LNCaP clone FGC (cell line): ENCODE measurements around the gene NDUFB10.

Experiments used
- DNase-seq: peaks from one replicate; pipeline ENCODE4 v3.0.0-alpha.2; 2011; ENCODE audit warnings: low read depth
- H3K4me3 ChIP-seq: 2 replicates; pipeline ENCODE4 v1.5.1; 2011; ENCODE audit warnings: mild to moderate bottlenecking, low read depth, low read length, control low read depth
- TF ChIP-seq, protein P1 (sequence below): IDR thresholded peaks from 2 replicates; pipeline ENCODE4 v1.5.1; 2012; ENCODE audit warnings: mild to moderate bottlenecking; ENCODE audit not compliant: control insufficient read depth, insufficient read depth; ENCODE audit errors: extremely low read depth

Gene NDUFB10

DNA sequence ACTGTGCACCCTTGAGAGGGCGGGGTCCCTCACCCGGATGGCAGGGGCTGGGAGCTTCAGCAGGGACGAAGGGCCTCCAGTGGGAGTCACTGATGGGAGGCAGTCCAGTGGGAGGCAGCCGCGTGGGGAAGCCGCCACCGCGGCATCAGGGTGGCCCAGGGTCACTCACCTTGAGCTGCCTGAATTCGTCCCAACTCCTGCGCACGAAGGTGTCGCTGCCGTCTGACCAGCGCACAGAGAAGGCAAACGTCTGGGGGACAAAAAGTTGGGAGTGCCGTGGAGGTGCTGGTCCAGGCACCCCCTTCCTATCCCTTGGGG lies 21.4 kb downstream of the NDUFB10 start:
- no peak for DNase-seq
- TF ChIP-seq, protein P1, sequence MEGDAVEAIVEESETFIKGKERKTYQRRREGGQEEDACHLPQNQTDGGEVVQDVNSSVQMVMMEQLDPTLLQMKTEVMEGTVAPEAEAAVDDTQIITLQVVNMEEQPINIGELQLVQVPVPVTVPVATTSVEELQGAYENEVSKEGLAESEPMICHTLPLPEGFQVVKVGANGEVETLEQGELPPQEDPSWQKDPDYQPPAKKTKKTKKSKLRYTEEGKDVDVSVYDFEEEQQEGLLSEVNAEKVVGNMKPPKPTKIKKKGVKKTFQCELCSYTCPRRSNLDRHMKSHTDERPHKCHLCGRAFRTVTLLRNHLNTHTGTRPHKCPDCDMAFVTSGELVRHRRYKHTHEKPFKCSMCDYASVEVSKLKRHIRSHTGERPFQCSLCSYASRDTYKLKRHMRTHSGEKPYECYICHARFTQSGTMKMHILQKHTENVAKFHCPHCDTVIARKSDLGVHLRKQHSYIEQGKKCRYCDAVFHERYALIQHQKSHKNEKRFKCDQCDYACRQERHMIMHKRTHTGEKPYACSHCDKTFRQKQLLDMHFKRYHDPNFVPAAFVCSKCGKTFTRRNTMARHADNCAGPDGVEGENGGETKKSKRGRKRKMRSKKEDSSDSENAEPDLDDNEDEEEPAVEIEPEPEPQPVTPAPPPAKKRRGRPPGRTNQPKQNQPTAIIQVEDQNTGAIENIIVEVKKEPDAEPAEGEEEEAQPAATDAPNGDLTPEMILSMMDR, result no peak
- no peak overlapping the region for H3K4me3 ChIP-seq

DNA sequence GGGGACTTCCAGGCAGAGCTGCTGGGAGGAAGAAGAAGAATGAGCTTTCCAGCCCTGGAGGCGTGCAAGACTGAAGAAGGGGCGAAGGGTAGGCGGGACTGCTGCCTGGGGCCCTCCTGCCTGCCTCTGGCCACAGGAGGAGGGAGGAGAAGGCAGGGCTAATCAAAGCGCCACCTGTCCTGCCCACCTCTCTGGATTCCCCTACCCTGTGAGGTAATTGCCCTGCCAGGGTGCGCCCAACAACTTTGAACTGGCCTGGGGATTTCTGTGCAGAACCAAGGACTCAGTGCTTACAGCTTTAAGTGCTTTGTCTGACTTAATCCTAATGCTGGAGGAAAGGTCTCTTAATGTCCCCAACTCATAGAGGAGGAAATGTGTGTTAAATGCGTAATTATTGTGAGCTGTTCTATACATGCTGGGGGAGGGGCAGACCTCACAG lies 22.1 kb downstream of the NDUFB10 start, which contains the start of gene NOXO1:
Gene NOXO1, minus strand, starts transcription at position 72 of the 439 bp plus-strand sequence. CDS start 290 bp downstream, outside the sequence.
- no peak for DNase-seq
- TF ChIP-seq, protein P1, result no peak
- no peak within 1 kb of the TSS for H3K4me3 ChIP-seq

DNA sequence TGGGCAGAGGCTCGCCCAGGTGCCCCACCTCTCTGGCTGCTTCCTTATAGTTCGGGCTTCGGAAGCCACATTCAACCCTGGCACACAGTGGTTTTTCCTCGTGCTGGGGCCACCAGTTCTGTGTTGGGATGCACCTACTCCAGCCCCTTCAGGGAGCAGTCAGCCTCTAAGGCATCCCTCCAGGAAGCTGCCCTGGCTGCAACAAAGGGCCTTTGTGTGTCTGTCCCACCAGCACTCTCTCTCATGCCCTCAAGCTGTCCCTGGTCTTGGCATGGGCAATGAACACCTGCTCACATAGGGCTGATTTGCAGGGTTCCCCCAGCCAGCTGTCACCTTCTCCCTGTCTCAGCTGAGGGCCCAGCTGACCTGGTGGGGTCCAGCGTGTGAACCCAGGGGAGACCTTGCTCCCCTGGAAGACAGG lies 22.7 kb downstream of the NDUFB10 start:
- no peak for DNase-seq
- H3K4me3 ChIP-seq, result no peak overlapping the region
- TF ChIP-seq, protein P1, result no peak

DNA sequence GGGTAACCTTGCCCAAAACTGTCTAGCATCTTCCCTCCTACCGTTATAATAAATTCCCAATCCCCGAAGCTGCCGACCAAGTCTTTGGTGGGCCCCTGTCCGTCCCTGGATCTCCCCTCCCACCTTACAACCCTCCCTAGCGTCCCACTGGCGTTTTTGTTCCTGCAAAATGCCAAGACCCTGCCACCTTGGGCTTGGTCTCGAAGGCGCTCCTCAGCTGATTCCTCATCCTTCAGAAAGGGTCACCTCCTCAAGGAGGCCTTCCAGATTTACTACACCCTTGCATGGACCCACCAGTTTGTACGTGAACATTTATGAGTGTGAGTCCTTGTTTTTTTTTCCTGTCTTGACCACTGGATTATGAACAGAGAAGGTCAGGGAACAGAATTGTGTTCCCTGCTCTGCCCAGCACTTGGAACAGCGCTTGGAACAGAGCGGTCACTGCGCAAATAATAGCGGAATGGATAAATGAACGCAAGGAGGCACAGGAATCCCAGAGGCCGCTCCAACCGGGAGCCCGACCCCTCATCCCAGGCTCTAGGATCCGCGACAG lies 23.7 kb downstream of the NDUFB10 start:
- TF ChIP-seq, protein P1, result peak; percentile 31; the same call in 1 of the 2 replicates
- H3K4me3 ChIP-seq, result peak overlapping the region; percentile 54
- DNase-seq, result no peak

DNA sequence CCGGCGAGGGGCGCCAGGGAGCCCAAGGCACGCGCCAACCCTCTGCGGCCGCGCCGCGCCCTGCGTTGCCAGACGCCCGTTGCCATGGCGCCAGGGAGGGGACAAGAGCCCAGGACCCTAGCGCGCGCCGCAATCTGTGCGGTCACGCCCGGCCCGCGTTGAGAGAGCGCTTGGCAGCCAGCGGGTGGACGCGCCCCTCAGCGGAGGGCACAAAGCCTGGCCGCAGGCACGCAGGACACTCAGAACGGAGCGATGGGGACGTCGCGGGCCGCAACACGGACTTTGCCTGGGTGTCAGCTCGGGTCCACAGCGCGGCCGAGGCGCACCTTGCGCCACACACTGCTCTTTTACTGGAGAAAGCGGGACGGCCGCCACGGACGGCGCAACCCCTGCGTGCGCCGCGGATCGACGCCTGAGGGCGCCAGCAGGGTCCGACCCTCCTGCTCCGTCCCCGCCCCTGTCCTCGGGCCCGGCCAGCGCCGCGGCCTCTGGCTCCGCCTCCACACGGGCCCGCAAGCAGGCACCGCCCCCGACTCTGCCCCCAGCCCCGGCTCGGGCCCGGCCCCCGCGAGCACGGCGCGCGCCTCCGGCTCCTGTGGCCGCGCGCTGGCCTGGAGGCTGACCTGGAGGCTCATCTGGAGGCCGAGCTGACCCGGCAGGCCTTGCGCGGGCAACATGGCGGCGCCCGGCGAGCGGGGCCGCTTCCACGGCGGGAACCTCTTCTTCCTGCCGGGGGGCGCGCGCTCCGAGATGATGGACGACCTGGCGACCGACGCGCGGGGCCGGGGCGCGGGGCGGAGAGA lies 24.4 kb downstream of the NDUFB10 start, which contains the start of gene GFER:
Gene GFER, plus strand, starts transcription at position 650 of the 803 bp plus-strand sequence. Its CDS starts 26 bp downstream, at position 676.
- peak within 1 kb of the TSS; percentile 73 for H3K4me3 ChIP-seq
- TF ChIP-seq, protein P1, result peak; percentile 72
- peak; percentile 78 for DNase-seq

DNA sequence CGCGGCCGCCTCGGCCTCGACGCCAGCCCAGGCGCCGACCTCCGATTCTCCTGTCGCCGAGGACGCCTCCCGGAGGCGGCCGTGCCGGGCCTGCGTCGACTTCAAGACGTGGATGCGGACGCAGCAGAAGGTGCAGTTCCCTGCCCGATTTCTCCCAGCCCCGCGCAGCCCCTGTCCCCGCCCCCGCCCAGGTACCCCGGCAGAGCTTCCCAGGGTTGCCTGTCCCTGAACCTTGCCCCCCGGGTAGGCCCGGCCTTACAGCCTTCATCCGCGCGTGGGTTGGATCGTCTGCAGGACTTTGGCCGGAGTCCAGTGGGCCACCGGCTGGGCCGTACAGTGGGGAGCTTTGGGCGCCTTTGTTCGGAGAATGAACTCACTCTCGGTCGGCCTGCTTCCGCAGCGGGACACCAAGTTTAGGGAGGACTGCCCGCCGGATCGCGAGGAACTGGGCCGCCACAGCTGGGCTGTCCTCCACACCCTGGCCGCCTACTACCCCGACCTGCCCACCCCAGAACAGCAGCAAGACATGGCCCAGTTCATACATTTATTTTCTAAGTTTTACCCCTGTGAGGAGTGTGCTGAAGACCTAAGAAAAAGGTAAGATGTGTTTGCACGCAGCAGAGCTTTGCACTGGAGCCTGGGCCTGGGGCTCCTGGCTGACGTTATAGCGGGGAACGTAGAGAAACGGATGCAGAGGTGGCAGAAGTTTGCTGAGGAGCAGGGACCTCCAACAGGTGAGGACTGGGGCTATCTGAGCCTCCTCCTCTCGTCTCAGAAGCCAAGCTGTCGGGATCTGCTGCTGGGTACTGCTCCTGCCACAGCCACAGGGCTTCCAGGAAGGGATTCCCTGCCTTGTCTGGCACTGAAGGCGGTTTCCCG lies 25.2 kb downstream of the NDUFB10 start:
- peak overlapping the region; percentile 73 for H3K4me3 ChIP-seq
- no peak for DNase-seq
- TF ChIP-seq, protein P1, result no peak
